Measurements from ENCODE around the gene TBC1D16.

- TF ChIP-seq CTCF (IDR thresholded peaks at IDR 0.05) (no peak), POLR2AphosphoS5 (IDR thresholded peaks at IDR 0.05) (no peak)
These were observed 136.1 kb downstream of the TBC1D16 start for GRCh38 chr17:79899584-79899983.

Measured in breast epithelium (tissue), 3 donors.